ENCODE results near the gene ALOX15. TPM values are rescaled to one million over a fixed set of nuclear protein-coding genes. Genes with fewer than 3 reads are reported as not detected.

Gene ALOX15
- total RNA-seq, 1 donor from 2014 or later, result not detected

- DNase-seq (ENCODE audit: extremely low spot score in 2 of 2), result no peak
- Histone ChIP-seq H3K36me3 (no peaks in the 10 kb centered on the region), H3K9me3 (no peaks in the 10 kb centered on the region), H3K27me3 (no peaks in the 10 kb centered on the region), H3K4me1 (peaks cover 21% of the 10 kb centered on the region), H3K4me3 (no peak overlapping the region), H3K27ac (no peak overlapping the region)
- TF ChIP-seq CTCF (IDR thresholded peaks at IDR 0.05) (no peak), POLR2A (IDR thresholded peaks at IDR 0.05) (no peak), POLR2AphosphoS5 (IDR thresholded peaks at IDR 0.05; ENCODE audit: insufficient read depth in 1 of 2, low read depth in 1 of 2) (no peak)
- intact Hi-C loops (cut with DNase I), result no loop called here
Measured at GRCh38 chr17:4582691-4583090, 58.8 kb downstream of the ALOX15 start.

DNA sequence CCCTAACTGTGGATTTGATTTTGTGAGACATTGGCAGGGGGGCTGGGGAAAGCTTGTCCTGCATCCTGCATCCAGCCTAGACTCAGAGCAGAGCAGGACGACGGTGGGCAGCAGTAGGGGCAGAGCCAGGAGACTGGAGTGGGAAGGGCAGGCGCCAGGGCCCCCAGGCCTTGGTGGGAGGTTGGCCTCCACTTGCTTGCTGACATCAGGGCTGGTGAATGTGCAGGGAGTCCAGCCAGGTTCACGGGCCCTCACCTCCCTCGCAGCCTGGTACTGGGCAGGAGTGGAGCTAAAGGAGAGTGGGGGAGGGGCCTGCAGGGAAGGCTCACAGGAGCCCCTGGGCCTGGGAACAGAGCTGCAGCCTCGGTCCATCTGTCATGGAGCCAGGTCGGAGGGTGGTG is 59.4 kb downstream of the ALOX15 start:
- intact Hi-C loops (cut with DNase I), result no loop called here
- TF ChIP-seq POLR2AphosphoS5 (IDR thresholded peaks at IDR 0.05; ENCODE audit: insufficient read depth in 1 of 2, low read depth in 1 of 2), result no peak
- TF ChIP-seq CTCF (IDR thresholded peaks at IDR 0.05), result no peak
- no peak for TF ChIP-seq POLR2A (IDR thresholded peaks at IDR 0.05)
- Histone ChIP-seq H3K27me3 (no peaks in the 10 kb centered on the region), H3K27ac (no peak overlapping the region), H3K4me3 (no peak overlapping the region), H3K4me1 (peaks cover 21% of the 10 kb centered on the region), H3K36me3 (no peaks in the 10 kb centered on the region), H3K9me3 (no peaks in the 10 kb centered on the region)
- no peak for DNase-seq (ENCODE audit: extremely low spot score in 2 of 2)

Small RNA genes lying within 50 kb of the gene (small RNA-seq; reads per million reads assigned to genes)
- not detected for gene RNU6-955P

Other genes with a start within 250 kb of the ALOX15 start
- not detected for gene SPNS3, start 207.7 kb downstream of the ALOX15 start, total RNA-seq
- gene SPNS2, start 142.8 kb downstream of the ALOX15 start, total RNA-seq, result 79.3 TPM
- 47.1 TPM for gene MYBBP1A, start 86.3 kb downstream of the ALOX15 start, total RNA-seq
- gene GGT6, start 81.1 kb downstream of the ALOX15 start, total RNA-seq, result 9.6 TPM
- gene SMTNL2, start 57.1 kb downstream of the ALOX15 start, total RNA-seq, result 2.5 TPM
- gene PELP1, start 62.5 kb upstream of the ALOX15 start, total RNA-seq, result 19.4 TPM
- gene ARRB2, start 69.0 kb upstream of the ALOX15 start, total RNA-seq, result 28.0 TPM
- gene MED11, start 89.8 kb upstream of the ALOX15 start, total RNA-seq, result 28.5 TPM
- gene ZMYND15, start 98.2 kb upstream of the ALOX15 start, total RNA-seq, result not detected
- gene CXCL16, start 98.2 kb upstream of the ALOX15 start, total RNA-seq, result 6.4 TPM
- not detected for gene TM4SF5, start 130.2 kb upstream of the ALOX15 start, total RNA-seq
- gene VMO1, start 144.7 kb upstream of the ALOX15 start, total RNA-seq, result 12.5 TPM
- gene GLTPD2, start 147.3 kb upstream of the ALOX15 start, total RNA-seq, result not detected
- 110 TPM for gene PSMB6, start 154.5 kb upstream of the ALOX15 start, total RNA-seq
- 63.6 TPM for gene PLD2, start 165.5 kb upstream of the ALOX15 start, total RNA-seq
- 120 TPM for gene MINK1, start 191.7 kb upstream of the ALOX15 start, total RNA-seq

Data from vagina (tissue), 2 donors.